HepG2 (cell line): Measurements from ENCODE around the gene SLC5A12.

Experiments used
- ATF3 ChIP-seq: sonication (generic); formaldehyde crosslinking; IDR thresholded peaks from 2 replicates; pipeline ENCODE4 v1.4.0; 2020; ENCODE audit warnings: missing genetic modification reagents
- NFYB ChIP-seq: sonication (generic); formaldehyde crosslinking; IDR thresholded peaks from 2 replicates; pipeline ENCODE4 v1.4.0; 2020; ENCODE audit warnings: missing genetic modification reagents
- SNAPC2 ChIP-seq: sonication (generic); formaldehyde crosslinking; IDR thresholded peaks from 2 replicates; pipeline ENCODE4 v1.8.1; 2022; ENCODE audit warnings: mild to moderate bottlenecking, missing genetic modification reagents
- SNRNP70 ChIP-seq: fragments of 200-400 bp; formaldehyde crosslinking; IDR thresholded peaks from 2 replicates; pipeline ENCODE4 v1.6.1; 2017; ENCODE audit warnings: mild to moderate bottlenecking, low read depth, low read length, moderate library complexity
- SRSF1 ChIP-seq: fragments of 200-400 bp; formaldehyde crosslinking; optimal IDR thresholded peaks from 2 replicates; pipeline ENCODE3; 2017; ENCODE audit warnings: mild to moderate bottlenecking, low read depth, low read length, moderate library complexity
- THAP9 ChIP-seq: sonication (generic); formaldehyde crosslinking; IDR thresholded peaks from 2 replicates; pipeline ENCODE4; 2020; ENCODE audit warnings: missing genetic modification reagents, mild to moderate bottlenecking, borderline replicate concordance
- USF2 ChIP-seq, 2 experiments: sonication (generic) in 1 of 2; formaldehyde crosslinking in 1 of 2; IDR thresholded peaks; 2 replicates each; pipeline versions ENCODE4 v1.5.1 to v1.6.1; 2011 to 2020; ENCODE audit warnings: borderline replicate concordance in 1 of 2, low read depth in 1 of 2, low read length in 1 of 2, mild to moderate bottlenecking in 1 of 2, missing genetic modification reagents in 1 of 2, moderate library complexity in 1 of 2
- ZBTB25 ChIP-seq: IDR thresholded peaks from 2 replicates; pipeline ENCODE4 v1.6.1; 2018; ENCODE audit warnings: missing genetic modification reagents
- ZHX1 ChIP-seq: sonication (generic); formaldehyde crosslinking; IDR thresholded peaks from 2 replicates; pipeline ENCODE4 v1.8.1; 2022; ENCODE audit warnings: low read depth, mild to moderate bottlenecking, missing genetic modification reagents
- ZNF30 ChIP-seq: sonication (generic); formaldehyde crosslinking; IDR thresholded peaks from 2 replicates; pipeline ENCODE4 v1.5.0; 2020; ENCODE audit warnings: mild to moderate bottlenecking, missing genetic modification reagents
- ZNF629 ChIP-seq: sonication (generic); formaldehyde crosslinking; conservative IDR thresholded peaks from 2 replicates; pipeline ENCODE4 v1.5.0; 2020; ENCODE audit warnings: missing genetic modification reagents

- no peak for TF ChIP-seq SRSF1
- no peak for TF ChIP-seq SNRNP70
- TF ChIP-seq ZNF629 = no peak
- no peak for TF ChIP-seq THAP9 (CRISPR knock-in tag)
- TF ChIP-seq ZNF30 (CRISPR knock-in tag) = no peak
- TF ChIP-seq ZHX1 (CRISPR knock-in tag) = no peak
- TF ChIP-seq USF2 (IDR thresholded peaks at IDR 0.05; ENCODE audit: low read depth, low read length) = no peak
- TF ChIP-seq USF2 (CRISPR knock-in tag; IDR thresholded peaks at IDR 0.05; ENCODE audit: borderline replicate concordance) = no peak
- no peak for TF ChIP-seq ZBTB25 (CRISPR knock-in tag)
- no peak for TF ChIP-seq NFYB (CRISPR knock-in tag)
- no peak for TF ChIP-seq ATF3 (CRISPR knock-in tag)
- TF ChIP-seq SNAPC2 (CRISPR knock-in tag) = no peak
Observed at GRCh38 chr11:26649884-26650283, 72.0 kb downstream of the SLC5A12 start.
